GM12878 (cell line): Measurements from ENCODE around the gene LMAN2L. TPM values are rescaled to one million over a fixed set of nuclear protein-coding genes. Genes with fewer than 3 reads are reported as not detected.

Experiments
- ATAC-seq: fragments of 200-7000 bp; cut with Tn5 transposase; 3 replicates; pipeline ENCODE4 v1.9.1; 2020; ENCODE audit warnings: mild to moderate bottlenecking, moderate library complexity
- BruUV-seq: library from RNA; stranded (reverse); fragments of 400-500 nt; replicated peaks from 2 replicates; lab custom pipeline; 2021; lab: Mats Ljungman, UMichigan
- CTCF ChIA-PET: fragments of 300-600 bp; sonication (Branson Sonifier 250); formaldehyde crosslinking; extraction: SDS; loops from one replicate; lab custom pipeline; 2021; ENCODE audit warnings: inconsistent platforms; lab: Yijun Ruan, JAX
- POLR2A ChIA-PET: fragments of 350-600 bp; formaldehyde crosslinking; extraction: SDS; loops from one replicate; lab custom pipeline; 2021; ENCODE audit warnings: inconsistent platforms; lab: Charles Lee
- RAD21 ChIA-PET: fragments of 300-600 bp; sonication (Branson Sonifier 250); formaldehyde crosslinking; loops from one replicate; lab custom pipeline; 2023; ENCODE audit warnings: antibody characterized with exemption; ENCODE audit not compliant: unreplicated experiment; lab: Charles Lee
- SMC1A ChIA-PET: fragments of 300-600 bp; sonication (Branson Sonifier 250); formaldehyde crosslinking; loops from one replicate; lab custom pipeline; 2023; ENCODE audit not compliant: unreplicated experiment, uncharacterized antibody; lab: Charles Lee
- DNase-seq: peaks from one replicate; pipeline ENCODE4 v3.0.0-alpha.2; 2011; ENCODE audit warnings: low read depth, low spot score
- FAIRE-seq: peaks from 3 replicates; lab custom pipeline; 2011; peaks lifted over from hg19 to GRCh38; lab: Jason Lieb, UNC
- H2AFZ ChIP-seq: 2 replicates; pipeline ENCODE4 v1.6.0; 2011; ENCODE audit warnings: low read depth, low read length, control low read depth; ENCODE audit not compliant: control insufficient read depth
- H3K27ac ChIP-seq: 2 replicates; pipeline ENCODE4 v1.5.1; 2011; ENCODE audit warnings: control low read depth; ENCODE audit not compliant: control insufficient read depth, insufficient read depth
- H3K27me3 ChIP-seq, 2 experiments: replicated peaks in 1 of 2; 2 replicates each; pipeline versions ENCODE4 v1.6.0 to v1.6.1; 2011; ENCODE audit warnings: low read length in 1 of 2; ENCODE audit not compliant: control insufficient read depth in 2 of 2, insufficient read depth in 2 of 2
- H3K36me3 ChIP-seq, 2 experiments: 2 replicates each; pipeline ENCODE4 v1.5.1; 2011; ENCODE audit warnings: low read length in 1 of 2; ENCODE audit not compliant: control insufficient read depth in 2 of 2, insufficient read depth in 2 of 2
- H3K4me1 ChIP-seq: 2 replicates; pipeline ENCODE4 v1.6.1; 2011; ENCODE audit warnings: mild to moderate bottlenecking, low read length, moderate library complexity, mixed read lengths; ENCODE audit not compliant: control insufficient read depth, insufficient read depth
- H3K4me2 ChIP-seq: 2 replicates; pipeline ENCODE4 v1.6.0; 2011; ENCODE audit warnings: control low read depth; ENCODE audit not compliant: control insufficient read depth, insufficient read depth
- H3K4me3 ChIP-seq: fragments of 200-600 bp; sonication (generic); 2 replicates; pipeline ENCODE4 v1.5.1; 2016
- H3K79me2 ChIP-seq: 2 replicates; pipeline ENCODE4 v1.6.0; 2011; ENCODE audit warnings: low read length; ENCODE audit not compliant: control insufficient read depth, insufficient read depth
- H3K9ac ChIP-seq: 2 replicates; pipeline ENCODE4 v1.8.0; 2011; ENCODE audit warnings: low read length, control low read depth, mixed read lengths; ENCODE audit not compliant: control insufficient read depth, insufficient read depth
- H3K9me3 ChIP-seq: replicated peaks from 3 replicates; pipeline ENCODE4 v1.5.1; 2011; ENCODE audit warnings: mild to moderate bottlenecking, low read length; ENCODE audit not compliant: control insufficient read depth, insufficient read depth
- H4K20me1 ChIP-seq: 2 replicates; pipeline ENCODE4 v1.6.0; 2011; ENCODE audit not compliant: control insufficient read depth, insufficient read depth
- BACH1 ChIP-seq: fragments of 450-650 bp; IDR thresholded peaks from 2 replicates; pipeline ENCODE4 v1.6.1; 2017; ENCODE audit warnings: mild to moderate bottlenecking, borderline replicate concordance
- CREB1 ChIP-seq: IDR thresholded peaks from 2 replicates; pipeline ENCODE4 v1.6.1; 2012; ENCODE audit warnings: low read depth, mild to moderate bottlenecking, inconsistent platforms
- HSF1 ChIP-seq: fragments of 150-350 bp; IDR thresholded peaks from 2 replicates; pipeline ENCODE4 v1.6.1; 2014; ENCODE audit warnings: mild to moderate bottlenecking, low read depth, low read length
- KDM1A ChIP-seq: fragments of 200-600 bp; sonication (generic); IDR thresholded peaks from 2 replicates; pipeline ENCODE4 v1.6.1; 2016; ENCODE audit warnings: borderline replicate concordance
- MYC ChIP-seq: IDR thresholded peaks from 2 replicates; pipeline ENCODE4 v1.6.1; 2011; ENCODE audit warnings: mild to moderate bottlenecking, low read length, moderate library complexity, inconsistent platforms; ENCODE audit not compliant: insufficient read depth, insufficient replicate concordance, insufficient read length, severe bottlenecking
- NFYA ChIP-seq: IDR thresholded peaks from 2 replicates; pipeline ENCODE4 v1.6.1; 2011; ENCODE audit warnings: low read depth, mild to moderate bottlenecking, low read length, improper control_type of control experiment, borderline replicate concordance
- NR2F1 ChIP-seq: fragments of 450-650 bp; conservative IDR thresholded peaks from 2 replicates; pipeline ENCODE4 v1.6.1; 2017; ENCODE audit warnings: mild to moderate bottlenecking
- WRNIP1 ChIP-seq: IDR thresholded peaks from 2 replicates; pipeline ENCODE4 v1.6.1; 2011; ENCODE audit warnings: low read depth, low read length, improper control_type of control experiment, borderline replicate concordance
- ZNF217 ChIP-seq: fragments of 450-650 bp; IDR thresholded peaks from 2 replicates; pipeline ENCODE4 v1.6.1; 2017; ENCODE audit warnings: antibody characterized with exemption, mild to moderate bottlenecking
- ZNF24 ChIP-seq: fragments of 450-650 bp; IDR thresholded peaks from 2 replicates; pipeline ENCODE4 v1.6.1; 2017; ENCODE audit warnings: antibody characterized with exemption, mild to moderate bottlenecking
- WGBS: methylation state at CpG from one replicate; pipeline ENCODE4 v1.1.6; 2016; ENCODE audit warnings: low lambda C conversion rate; ENCODE audit not compliant: insufficient replicate concordance, insufficient coverage; ENCODE audit errors: missing lambda C conversion rate; 5-methylcytosine and 5-hydroxymethylcytosine counted together
- in situ Hi-C: fragments of 300-500 bp; cut with MboI; formaldehyde crosslinking; loops from 9 replicates; pipeline ENCODE4 v1.14.3; 2018; ENCODE audit warnings: mixed read lengths
- intact Hi-C: fragments of 100-400 bp; cut with micrococcal nuclease; formaldehyde crosslinking; loops from one replicate; pipeline ENCODE4 v1.14.2; 2022; ENCODE audit not compliant: unreplicated experiment
- polyA plus RNA-seq, 11 experiments: library from polyadenylated mRNA; depleted of rRNA in 4 of 11; unstranded in 6 of 11; stranded (reverse) in 5 of 11; fragments of >200 nt; fragmentation: Nextera tagmentation in 4 of 11; fragmentation: Illumina TruSeq in 1 of 11; extraction: Ambion mirVana in 4 of 11; extraction: Trizol in 1 of 11; gene quantifications; 1 replicate in 1 of 11; 2 replicates in 10 of 11; pipeline versions ENCODE4 v1.2.1 to v1.2.3, GENCODE V29; 2011 to 2016; ENCODE audit warnings: inconsistent platforms in 2 of 11, missing spikeins in 2 of 11, low read depth in 1 of 11
- total RNA-seq, 4 experiments: library from RNA; depleted of rRNA in 3 of 4; stranded (reverse); fragments of >200 nt in 3 of 4; fragmentation: Illumina TruSeq in 1 of 4; extraction: Trizol in 1 of 4; gene quantifications; 2 replicates each; pipeline versions ENCODE4 v1.2.1 to v1.2.3, GENCODE V29; 2013 to 2021
- TF ChIP-seq, protein P1 (sequence below): fragments of 450-650 bp; IDR thresholded peaks from 2 replicates; pipeline ENCODE4 v1.6.1; 2016; ENCODE audit warnings: mild to moderate bottlenecking, moderate library complexity, borderline replicate concordance
- TF ChIP-seq, protein P2 (sequence below): IDR thresholded peaks from 2 replicates; pipeline ENCODE4 v1.6.1; 2012; ENCODE audit warnings: improper control_type of control experiment, low read depth, low read length; ENCODE audit not compliant: insufficient replicate concordance

Gene LMAN2L
- total and polyA plus RNA-seq, 10 of the 15 experiments (the other 5 are each of a cell fraction or from before 2014, with no cell fraction given), result 5.7 to 16.3 (median 10.7) TPM

GRCh38 chr2:96730212-96730611, 9.7 kb downstream of the LMAN2L start:
- no peak for ATAC-seq
- no peak for TF ChIP-seq MYC
- TF ChIP-seq ZNF217, result no peak
- TF ChIP-seq KDM1A, result no peak
- TF ChIP-seq, protein P1, sequence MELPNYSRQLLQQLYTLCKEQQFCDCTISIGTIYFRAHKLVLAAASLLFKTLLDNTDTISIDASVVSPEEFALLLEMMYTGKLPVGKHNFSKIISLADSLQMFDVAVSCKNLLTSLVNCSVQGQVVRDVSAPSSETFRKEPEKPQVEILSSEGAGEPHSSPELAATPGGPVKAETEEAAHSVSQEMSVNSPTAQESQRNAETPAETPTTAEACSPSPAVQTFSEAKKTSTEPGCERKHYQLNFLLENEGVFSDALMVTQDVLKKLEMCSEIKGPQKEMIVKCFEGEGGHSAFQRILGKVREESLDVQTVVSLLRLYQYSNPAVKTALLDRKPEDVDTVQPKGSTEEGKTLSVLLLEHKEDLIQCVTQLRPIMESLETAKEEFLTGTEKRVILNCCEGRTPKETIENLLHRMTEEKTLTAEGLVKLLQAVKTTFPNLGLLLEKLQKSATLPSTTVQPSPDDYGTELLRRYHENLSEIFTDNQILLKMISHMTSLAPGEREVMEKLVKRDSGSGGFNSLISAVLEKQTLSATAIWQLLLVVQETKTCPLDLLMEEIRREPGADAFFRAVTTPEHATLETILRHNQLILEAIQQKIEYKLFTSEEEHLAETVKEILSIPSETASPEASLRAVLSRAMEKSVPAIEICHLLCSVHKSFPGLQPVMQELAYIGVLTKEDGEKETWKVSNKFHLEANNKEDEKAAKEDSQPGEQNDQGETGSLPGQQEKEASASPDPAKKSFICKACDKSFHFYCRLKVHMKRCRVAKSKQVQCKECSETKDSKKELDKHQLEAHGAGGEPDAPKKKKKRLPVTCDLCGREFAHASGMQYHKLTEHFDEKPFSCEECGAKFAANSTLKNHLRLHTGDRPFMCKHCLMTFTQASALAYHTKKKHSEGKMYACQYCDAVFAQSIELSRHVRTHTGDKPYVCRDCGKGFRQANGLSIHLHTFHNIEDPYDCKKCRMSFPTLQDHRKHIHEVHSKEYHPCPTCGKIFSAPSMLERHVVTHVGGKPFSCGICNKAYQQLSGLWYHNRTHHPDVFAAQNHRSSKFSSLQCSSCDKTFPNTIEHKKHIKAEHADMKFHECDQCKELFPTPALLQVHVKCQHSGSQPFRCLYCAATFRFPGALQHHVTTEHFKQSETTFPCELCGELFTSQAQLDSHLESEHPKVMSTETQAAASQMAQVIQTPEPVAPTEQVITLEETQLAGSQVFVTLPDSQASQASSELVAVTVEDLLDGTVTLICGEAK, result no peak
- no peak for TF ChIP-seq WRNIP1
- TF ChIP-seq BACH1, result no peak
- no peak for TF ChIP-seq HSF1
- no peak for TF ChIP-seq CREB1
- TF ChIP-seq NFYA, result no peak
- TF ChIP-seq ZNF24, result no peak
- TF ChIP-seq, protein P2, sequence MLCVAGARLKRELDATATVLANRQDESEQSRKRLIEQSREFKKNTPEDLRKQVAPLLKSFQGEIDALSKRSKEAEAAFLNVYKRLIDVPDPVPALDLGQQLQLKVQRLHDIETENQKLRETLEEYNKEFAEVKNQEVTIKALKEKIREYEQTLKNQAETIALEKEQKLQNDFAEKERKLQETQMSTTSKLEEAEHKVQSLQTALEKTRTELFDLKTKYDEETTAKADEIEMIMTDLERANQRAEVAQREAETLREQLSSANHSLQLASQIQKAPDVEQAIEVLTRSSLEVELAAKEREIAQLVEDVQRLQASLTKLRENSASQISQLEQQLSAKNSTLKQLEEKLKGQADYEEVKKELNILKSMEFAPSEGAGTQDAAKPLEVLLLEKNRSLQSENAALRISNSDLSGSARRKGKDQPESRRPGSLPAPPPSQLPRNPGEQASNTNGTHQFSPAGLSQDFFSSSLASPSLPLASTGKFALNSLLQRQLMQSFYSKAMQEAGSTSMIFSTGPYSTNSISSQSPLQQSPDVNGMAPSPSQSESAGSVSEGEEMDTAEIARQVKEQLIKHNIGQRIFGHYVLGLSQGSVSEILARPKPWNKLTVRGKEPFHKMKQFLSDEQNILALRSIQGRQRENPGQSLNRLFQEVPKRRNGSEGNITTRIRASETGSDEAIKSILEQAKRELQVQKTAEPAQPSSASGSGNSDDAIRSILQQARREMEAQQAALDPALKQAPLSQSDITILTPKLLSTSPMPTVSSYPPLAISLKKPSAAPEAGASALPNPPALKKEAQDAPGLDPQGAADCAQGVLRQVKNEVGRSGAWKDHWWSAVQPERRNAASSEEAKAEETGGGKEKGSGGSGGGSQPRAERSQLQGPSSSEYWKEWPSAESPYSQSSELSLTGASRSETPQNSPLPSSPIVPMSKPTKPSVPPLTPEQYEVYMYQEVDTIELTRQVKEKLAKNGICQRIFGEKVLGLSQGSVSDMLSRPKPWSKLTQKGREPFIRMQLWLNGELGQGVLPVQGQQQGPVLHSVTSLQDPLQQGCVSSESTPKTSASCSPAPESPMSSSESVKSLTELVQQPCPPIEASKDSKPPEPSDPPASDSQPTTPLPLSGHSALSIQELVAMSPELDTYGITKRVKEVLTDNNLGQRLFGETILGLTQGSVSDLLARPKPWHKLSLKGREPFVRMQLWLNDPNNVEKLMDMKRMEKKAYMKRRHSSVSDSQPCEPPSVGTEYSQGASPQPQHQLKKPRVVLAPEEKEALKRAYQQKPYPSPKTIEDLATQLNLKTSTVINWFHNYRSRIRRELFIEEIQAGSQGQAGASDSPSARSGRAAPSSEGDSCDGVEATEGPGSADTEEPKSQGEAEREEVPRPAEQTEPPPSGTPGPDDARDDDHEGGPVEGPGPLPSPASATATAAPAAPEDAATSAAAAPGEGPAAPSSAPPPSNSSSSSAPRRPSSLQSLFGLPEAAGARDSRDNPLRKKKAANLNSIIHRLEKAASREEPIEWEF, result no peak
- no peak for TF ChIP-seq NR2F1

More at GRCh38 chr2:96730212-96730611, 9.7 kb downstream of the LMAN2L start:
- Histone ChIP-seq H3K4me2 (no peak overlapping the region), H3K9me3 (no peaks in the 10 kb centered on the region), H3K4me3 (no peak overlapping the region), H3K79me2 (no peaks in the 10 kb centered on the region), H2AFZ (no peak overlapping the region), H4K20me1 (no peaks in the 10 kb centered on the region), H3K27ac (no peak overlapping the region), H3K27me3 (no peaks in the 10 kb centered on the region), H3K9ac (no peak overlapping the region), H3K36me3 (peaks cover 1 to 11% of the 10 kb centered on the region in 2 experiments), H3K4me1 (no peaks in the 10 kb centered on the region)
- intact Hi-C loops, result no loop called here
- ChIA-PET RAD21 (no interaction called here), CTCF (interaction anchor here (1.4 kb wide), 1 partner anchor 65 kb away, joined by 3 read pairs; no protein-coding TSS in a partner anchor), SMC1A (no interaction called here), POLR2A (no interaction called here)
- no TSS peak for BruUV-seq
- no peak for FAIRE-seq
- in situ Hi-C loops, result no loop called here
- WGBS, result 100% methylated on average over 2 of the region's 2 CpGs
- DNase-seq, result no peak
